ENCODE data around the gene HIVEP1. TPM values are rescaled to one million over a fixed set of nuclear protein-coding genes. Genes with fewer than 3 reads are reported as not detected.

Gene HIVEP1
- polyA plus RNA-seq, 3 donors: 1.7 to 8.7 (median 2.7) TPM

GRCh38 chr6:12084681-12085080 is 72.6 kb downstream of the HIVEP1 start:
- Histone ChIP-seq H3K9ac (ENCODE audit: insufficient read depth, low read length, poor library complexity, severe bottlenecking) (no peak overlapping the region), H3K4me3 (replicated peaks in 1 of 3; ENCODE audit: low read depth in 2 of 3, low read length in 3 of 3) (no peak overlapping the region), H3K36me3 (replicated peaks in 1 of 2; ENCODE audit: control insufficient read depth in 1 of 2, insufficient read depth in 2 of 2, low read length in 2 of 2) (no peaks in the 10 kb centered on the region), H3K27ac (ENCODE audit: low read depth in 1 of 2, low read length in 2 of 2) (no peak overlapping the region), H3K4me1 (ENCODE audit: control insufficient read depth in 1 of 2, insufficient read depth in 2 of 2, low read length in 2 of 2) (peaks cover 8 to 10% of the 10 kb centered on the region in 2 donors), H3K9me3 (replicated peaks in 1 of 2; ENCODE audit: control insufficient read depth in 1 of 2, insufficient read depth in 1 of 2, low read length in 2 of 2) (no peaks in the 10 kb centered on the region), H4K20me1 (ENCODE audit: insufficient read depth, low read length) (peaks cover 30% of the 10 kb centered on the region), H3K4me2 (replicated peaks; ENCODE audit: extremely low read depth, low read length, poor library complexity, severe bottlenecking) (no peak overlapping the region), H3K27me3 (ENCODE audit: control insufficient read depth in 2 of 2, insufficient read depth in 2 of 2, low read length in 2 of 2) (no peaks in the 10 kb centered on the region), H3K79me2 (ENCODE audit: insufficient read depth, low read length) (no peaks in the 10 kb centered on the region), H2AFZ (ENCODE audit: insufficient read depth, low read depth, low read length, poor library complexity, severe bottlenecking) (no peak overlapping the region)
- TF ChIP-seq CTCF (IDR thresholded peaks at IDR 0.05): no peak
- Mint-ChIP-seq H3K9me3 (no peaks in the 10 kb centered on the region), H3K27me3 (ENCODE audit: low read depth in 3 of 3) (no peaks in the 10 kb centered on the region), H3K4me1 (peaks cover 13% of the 10 kb centered on the region), H3K36me3 (peaks cover 0 to 3% of the 10 kb centered on the region in 2 donors), H3K27ac (no peak overlapping the region), H3K4me3 (no peak overlapping the region)
- WGBS (ENCODE audit: insufficient coverage): 75% methylated on average over 4 of the region's 7 CpGs
- DNase-seq: no peak
- intact Hi-C loops (cut with micrococcal nuclease): no loop called here

- no peaks in the 10 kb centered on the region for H3K79me2 ChIP-seq (ENCODE audit: insufficient read depth, low read length)
- H3K4me3 Mint-ChIP-seq: no peak overlapping the region
- H3K27ac Mint-ChIP-seq: no peak overlapping the region
These were observed 76.4 kb downstream of the HIVEP1 start for GRCh38 chr6:12088531-12088930.

More at GRCh38 chr6:12088531-12088930, 76.4 kb downstream of the HIVEP1 start:
- Mint-ChIP-seq H3K9me3 (no peaks in the 10 kb centered on the region), H3K36me3 (peaks cover 1 to 3% of the 10 kb centered on the region in 2 donors), H3K4me1 (peaks cover 6% of the 10 kb centered on the region), H3K27me3 (ENCODE audit: low read depth in 3 of 3) (no peaks in the 10 kb centered on the region)
- H3K27ac ChIP-seq (ENCODE audit: low read depth in 1 of 2, low read length in 2 of 2): no peak overlapping the region
- no peak overlapping the region for H2AFZ ChIP-seq (ENCODE audit: insufficient read depth, low read depth, low read length, poor library complexity, severe bottlenecking)
- no peak overlapping the region for H3K9ac ChIP-seq (ENCODE audit: insufficient read depth, low read length, poor library complexity, severe bottlenecking)
- WGBS (ENCODE audit: insufficient coverage): no CpG with 5 or more reads among the region's 1 CpG
- DNase-seq: no peak
- no peak overlapping the region for H3K4me2 ChIP-seq (replicated peaks; ENCODE audit: extremely low read depth, low read length, poor library complexity, severe bottlenecking)
- H3K9me3 ChIP-seq (replicated peaks in 1 of 2; ENCODE audit: control insufficient read depth in 1 of 2, insufficient read depth in 1 of 2, low read length in 2 of 2): no peaks in the 10 kb centered on the region
- H3K27me3 ChIP-seq (ENCODE audit: control insufficient read depth in 2 of 2, insufficient read depth in 2 of 2, low read length in 2 of 2): no peaks in the 10 kb centered on the region
- intact Hi-C loops (cut with micrococcal nuclease): no loop called here
- no peak overlapping the region for H3K4me3 ChIP-seq (replicated peaks in 1 of 3; ENCODE audit: low read depth in 2 of 3, low read length in 3 of 3)
- H3K4me1 ChIP-seq (ENCODE audit: control insufficient read depth in 1 of 2, insufficient read depth in 2 of 2, low read length in 2 of 2): peaks cover 5% of the 10 kb centered on the region in 2 donors
- TF ChIP-seq CTCF (IDR thresholded peaks at IDR 0.05): no peak
- H3K36me3 ChIP-seq (replicated peaks in 1 of 2; ENCODE audit: control insufficient read depth in 1 of 2, insufficient read depth in 2 of 2, low read length in 2 of 2): no peaks in the 10 kb centered on the region
- H4K20me1 ChIP-seq (ENCODE audit: insufficient read depth, low read length): peaks cover 4% of the 10 kb centered on the region
